GM19438 (cell line): ENCODE measurements around the gene NDUFS6.

Experiments used
- ATAC-seq: cut with Tn5 transposase; IDR thresholded peaks from one replicate; pipeline ENCODE4 v1.9.1; 2021; ENCODE audit warnings: low read depth; ENCODE audit not compliant: unreplicated experiment

The NDUFS6 gene

GRCh38 chr5:1845696-1846095 is 44.5 kb downstream of the NDUFS6 start:
- ATAC-seq, result no peak

GRCh38 chr5:1846583-1846982 is 45.4 kb downstream of the NDUFS6 start:
- no peak for ATAC-seq

- ATAC-seq, result no peak
These were observed 45.8 kb downstream of the NDUFS6 start for GRCh38 chr5:1847056-1847455.

GRCh38 chr5:1847611-1848010 is 46.4 kb downstream of the NDUFS6 start:
- ATAC-seq, result no peak

- ATAC-seq, result no peak
These were observed 49.3 kb downstream of the NDUFS6 start for GRCh38 chr5:1850324-1851154.

GRCh38 chr5:1851290-1851934 is 50.2 kb downstream of the NDUFS6 start:
- no peak for ATAC-seq

DNA sequence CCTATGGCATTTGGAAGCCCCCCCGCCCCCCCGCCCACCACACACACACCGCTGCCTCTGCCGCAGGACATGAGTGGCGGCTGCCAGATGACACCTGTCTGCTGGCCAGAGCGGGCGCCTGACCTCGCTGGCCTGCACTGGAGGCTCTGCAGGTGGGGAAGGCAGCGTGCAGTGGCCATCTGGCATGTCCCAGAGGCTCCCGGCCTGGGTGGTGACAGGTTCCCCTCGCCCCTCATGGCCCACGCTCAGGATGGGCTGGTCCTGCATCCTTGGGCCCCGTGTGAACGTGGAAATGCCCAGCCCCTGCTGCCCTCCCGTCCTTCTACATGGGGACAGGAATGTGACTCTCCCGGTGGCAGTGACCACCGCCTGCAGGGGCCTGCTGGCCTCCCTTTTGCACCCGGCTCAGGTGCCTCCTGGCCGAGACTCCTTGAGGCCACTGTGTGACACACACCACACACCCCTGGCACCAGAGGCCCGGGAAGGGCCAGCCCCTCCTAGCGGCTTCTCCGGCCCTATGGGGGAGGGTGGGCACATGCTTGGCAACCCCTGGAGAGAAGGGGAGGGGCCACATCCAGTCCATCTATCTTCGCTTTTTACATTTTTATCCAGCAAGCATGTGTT is 51.2 kb downstream of the NDUFS6 start:
- no peak for ATAC-seq

- no peak for ATAC-seq
These were observed 52.3 kb downstream of the NDUFS6 start for GRCh38 chr5:1853531-1853930.

DNA sequence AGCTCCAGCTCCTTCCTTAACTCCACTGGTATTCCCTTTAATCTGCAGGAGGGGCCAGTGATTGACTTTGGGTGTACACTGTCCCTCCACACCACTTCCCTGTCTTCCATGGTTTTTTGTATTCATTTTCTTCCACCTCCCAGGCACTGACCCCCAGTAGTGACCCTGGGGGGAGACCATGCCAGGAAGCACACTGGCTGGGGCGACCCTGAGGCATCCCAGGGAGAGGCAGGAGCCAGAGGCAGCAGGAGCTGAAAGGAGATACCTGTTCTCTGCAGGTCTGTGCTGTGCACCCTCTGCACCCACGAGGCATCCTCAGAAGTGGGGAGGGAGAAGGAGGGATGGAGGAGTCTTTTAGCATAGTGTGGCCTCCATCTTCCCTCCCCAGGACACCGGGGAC is 53.9 kb downstream of the NDUFS6 start:
- no peak for ATAC-seq

GRCh38 chr5:1855596-1855995 is 54.4 kb downstream of the NDUFS6 start:
- ATAC-seq, result no peak

- ATAC-seq, result no peak
These were observed 55.5 kb downstream of the NDUFS6 start for GRCh38 chr5:1856596-1857255.

GRCh38 chr5:1857256-1857600 is 56.0 kb downstream of the NDUFS6 start:
- no peak for ATAC-seq

DNA sequence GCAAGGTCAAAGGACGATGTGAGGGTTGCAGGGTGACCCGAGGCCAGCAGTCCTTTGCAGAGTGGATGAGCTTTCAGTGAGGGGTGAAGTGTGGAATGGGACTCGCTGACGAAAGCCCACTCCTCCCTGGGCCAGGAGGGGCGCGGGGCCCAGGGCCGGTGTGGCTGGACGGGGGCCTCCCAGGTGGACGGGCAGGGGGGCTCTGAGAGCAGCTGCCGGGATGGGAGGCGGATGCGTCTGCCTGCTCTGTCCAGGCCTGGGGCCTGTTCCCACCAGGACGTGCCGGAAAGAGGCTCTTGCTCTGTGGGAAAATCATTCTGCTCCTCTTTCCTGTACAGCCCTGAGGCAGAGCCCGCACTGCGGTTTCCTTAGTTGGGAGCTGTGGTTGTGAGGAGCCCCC is 57.2 kb downstream of the NDUFS6 start:
- no peak for ATAC-seq

GRCh38 chr5:1859099-1859498 is 57.9 kb downstream of the NDUFS6 start:
- no peak for ATAC-seq

DNA sequence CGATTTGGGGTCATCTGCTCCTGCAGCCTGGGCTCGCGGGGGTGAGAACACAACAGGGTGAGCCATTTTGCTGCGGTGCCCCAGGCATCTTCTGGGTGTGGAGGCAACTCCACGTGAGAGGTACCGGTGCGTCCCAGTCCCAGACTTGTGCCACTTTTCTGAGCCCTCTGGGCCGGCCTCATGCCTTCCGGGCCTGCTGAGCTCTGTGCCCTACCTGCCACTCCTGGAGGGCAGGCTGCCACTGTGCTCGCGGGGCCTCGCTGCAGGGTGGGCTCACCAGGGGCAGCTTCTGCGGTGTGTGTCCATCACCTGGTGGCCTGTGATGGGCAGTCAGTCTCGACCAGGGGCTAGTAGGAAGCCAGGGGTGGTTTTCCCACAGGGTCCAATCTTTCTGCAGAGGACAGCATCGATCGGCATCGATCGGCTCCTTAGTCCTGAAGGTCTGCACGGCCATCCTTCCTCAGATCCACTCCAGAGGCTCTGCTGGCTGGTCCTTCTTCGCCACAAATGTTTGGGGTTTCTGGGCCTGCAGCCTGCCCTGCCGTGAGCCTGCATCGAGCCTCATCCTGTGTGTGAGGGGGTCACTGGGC is 58.9 kb downstream of the NDUFS6 start:
- no peak for ATAC-seq

DNA sequence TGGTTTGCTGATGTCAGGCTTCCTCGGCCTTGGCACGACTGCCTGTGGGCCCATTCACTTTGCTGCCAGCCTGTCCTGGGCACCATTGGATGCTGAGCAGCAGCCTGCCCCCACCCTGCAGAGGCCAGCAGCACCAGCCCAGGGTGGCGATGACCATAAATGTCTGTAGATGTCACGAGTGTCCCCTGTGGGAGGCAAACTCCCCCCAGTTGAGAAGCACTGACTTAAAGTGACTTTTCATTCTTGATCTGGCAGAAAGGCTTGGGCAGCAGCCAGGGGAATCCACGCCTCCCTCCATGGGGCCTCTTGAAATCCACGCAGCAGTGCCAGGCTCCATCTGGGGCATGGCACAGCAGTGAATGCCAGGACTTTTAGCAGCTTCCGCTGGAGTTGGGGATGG is 59.7 kb downstream of the NDUFS6 start:
- no peak for ATAC-seq

GRCh38 chr5:1864896-1865440 is 63.8 kb downstream of the NDUFS6 start:
- ATAC-seq, result no peak

GRCh38 chr5:1865486-1865885 is 64.3 kb downstream of the NDUFS6 start:
- no peak for ATAC-seq
